ENCODE data around the gene ASGR1. TPM values are rescaled to one million over a fixed set of nuclear protein-coding genes. Genes with fewer than 3 reads are reported as not detected.
"Not testable (repeated sequence)": the region's sequence is repeated elsewhere in the genome, so short reads cannot be mapped to it uniquely, and the experiment has no call there.

ASGR1 gene
- total RNA-seq, 1 experiment from 2014 or later: 0.21 TPM

GRCh38 chr17:7196651-7197401 lies 17.7 kb upstream of the ASGR1 start:
- no peak for DNase-seq (ENCODE audit: low read depth, low spot score)
- in situ Hi-C loops (cut with HindIII; ENCODE audit: low pct_unique_long_range_greater_than_20kb, low sequenced_read_pairs): no loop called here

GRCh38 chr17:7195971-7196370 lies 16.8 kb upstream of the ASGR1 start:
- in situ Hi-C loops (cut with HindIII; ENCODE audit: low pct_unique_long_range_greater_than_20kb, low sequenced_read_pairs): no loop called here
- no peak for DNase-seq (ENCODE audit: low read depth, low spot score)

DNA sequence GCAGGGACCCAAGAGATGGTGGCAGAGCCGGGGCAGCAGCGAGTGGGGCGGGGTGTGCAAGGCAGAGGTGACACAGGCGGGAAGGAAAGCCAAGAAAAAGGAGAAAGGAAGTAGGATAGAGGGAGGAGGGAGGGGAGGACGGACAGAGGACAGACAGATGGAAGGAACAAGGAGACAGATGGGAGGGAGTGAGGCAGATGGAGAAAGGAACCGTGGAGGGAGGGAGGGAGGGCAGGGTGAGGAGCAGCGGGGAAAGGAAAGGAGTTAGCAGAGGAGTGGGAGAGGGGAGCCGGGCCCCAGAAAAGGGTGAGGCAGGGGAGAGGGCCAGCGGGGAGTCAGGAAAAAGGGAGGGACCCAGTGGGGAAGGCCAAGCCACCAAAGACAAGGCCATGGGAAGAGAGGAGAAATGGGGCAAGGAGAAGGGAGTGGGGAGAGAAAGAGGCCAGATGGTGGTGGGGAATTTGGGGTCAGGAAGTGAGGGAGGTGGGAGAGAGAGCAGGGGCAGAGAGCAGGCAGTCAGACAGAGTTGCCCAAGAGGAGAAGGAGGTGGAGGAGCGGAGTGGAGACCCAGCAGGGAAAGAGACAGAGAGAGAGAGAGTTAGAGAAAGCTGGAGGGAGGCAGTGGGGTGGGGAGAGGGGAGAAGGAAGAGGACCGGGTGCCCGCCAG lies 13.2 kb upstream of the ASGR1 start:
- in situ Hi-C loops (cut with HindIII; ENCODE audit: low pct_unique_long_range_greater_than_20kb, low sequenced_read_pairs): no loop called here
- no peak for DNase-seq (ENCODE audit: low read depth, low spot score)

- in situ Hi-C loops (cut with HindIII; ENCODE audit: low pct_unique_long_range_greater_than_20kb, low sequenced_read_pairs): no loop called here
- DNase-seq (ENCODE audit: low read depth, low spot score): peak; percentile 74
These were observed 12.6 kb upstream of the ASGR1 start for GRCh38 chr17:7191571-7192270.

GRCh38 chr17:7191069-7191468 lies 11.9 kb upstream of the ASGR1 start:
- in situ Hi-C loops (cut with HindIII; ENCODE audit: low pct_unique_long_range_greater_than_20kb, low sequenced_read_pairs): no loop called here
- DNase-seq (ENCODE audit: low read depth, low spot score): no peak

DNA sequence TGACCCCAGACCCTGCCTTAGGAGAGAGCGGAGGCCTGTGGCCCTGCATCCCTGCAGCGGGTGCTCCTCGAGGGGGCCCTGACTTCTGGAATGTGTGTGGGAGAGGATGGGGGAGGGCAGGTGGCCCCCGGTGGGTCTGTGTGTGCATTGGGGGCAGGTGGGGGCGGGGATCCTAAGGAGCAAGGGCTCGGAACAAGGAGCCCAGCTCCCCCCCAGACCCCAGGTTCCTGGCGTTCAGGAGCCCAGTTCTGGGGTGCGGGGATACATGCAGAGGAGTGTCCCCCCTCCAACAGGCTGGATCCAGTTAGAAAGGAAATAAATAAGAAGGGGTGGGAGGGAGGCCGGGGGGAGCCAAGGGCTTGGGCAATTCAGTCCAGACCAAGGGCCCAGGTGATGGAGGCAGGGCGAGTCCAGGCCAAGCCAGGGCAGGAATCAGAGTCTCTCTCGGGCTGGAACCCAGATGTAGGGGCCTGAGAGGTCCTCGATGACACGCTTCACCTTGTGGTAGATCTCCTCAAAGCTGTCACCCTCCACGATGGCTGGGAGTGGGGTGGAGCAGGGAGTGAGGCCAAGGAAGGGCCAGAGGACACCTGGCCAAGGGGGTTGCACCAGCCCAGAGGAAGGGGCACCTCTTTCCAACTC lies 11.2 kb upstream of the ASGR1 start:
- in situ Hi-C loops (cut with HindIII; ENCODE audit: low pct_unique_long_range_greater_than_20kb, low sequenced_read_pairs): no loop called here
- no peak for DNase-seq (ENCODE audit: low read depth, low spot score)

GRCh38 chr17:7186241-7186640 lies 7.1 kb upstream of the ASGR1 start:
- in situ Hi-C loops (cut with HindIII; ENCODE audit: low pct_unique_long_range_greater_than_20kb, low sequenced_read_pairs): no loop called here
- DNase-seq (ENCODE audit: low read depth, low spot score): peak; percentile 50

- in situ Hi-C loops (cut with HindIII; ENCODE audit: low pct_unique_long_range_greater_than_20kb, low sequenced_read_pairs): no loop called here
- no peak for DNase-seq (ENCODE audit: low read depth, low spot score)
These were observed 5.5 kb upstream of the ASGR1 start for GRCh38 chr17:7184647-7185046.

DNA sequence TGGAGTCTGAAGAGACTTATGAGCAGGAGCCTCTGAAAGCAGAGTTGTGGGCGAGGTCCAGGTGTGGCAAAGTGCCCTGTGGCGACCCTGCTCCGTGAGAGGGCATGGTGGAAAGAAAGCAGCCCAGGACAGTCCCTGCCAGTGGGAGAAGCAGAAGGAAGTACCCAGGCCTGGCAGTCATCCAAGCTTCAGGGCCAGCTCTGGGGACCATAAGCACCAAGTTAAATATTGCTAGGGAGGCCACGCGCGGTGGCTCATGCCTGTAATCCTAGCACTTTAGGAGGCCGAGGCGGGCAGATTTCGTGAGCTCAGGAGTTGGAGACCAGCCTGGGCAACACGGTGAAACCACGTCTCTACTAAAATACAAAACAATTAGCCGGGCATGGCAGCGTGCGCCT lies 4.9 kb upstream of the ASGR1 start:
- in situ Hi-C loops (cut with HindIII; ENCODE audit: low pct_unique_long_range_greater_than_20kb, low sequenced_read_pairs): no loop called here
- no peak for DNase-seq (ENCODE audit: low read depth, low spot score)

DNA sequence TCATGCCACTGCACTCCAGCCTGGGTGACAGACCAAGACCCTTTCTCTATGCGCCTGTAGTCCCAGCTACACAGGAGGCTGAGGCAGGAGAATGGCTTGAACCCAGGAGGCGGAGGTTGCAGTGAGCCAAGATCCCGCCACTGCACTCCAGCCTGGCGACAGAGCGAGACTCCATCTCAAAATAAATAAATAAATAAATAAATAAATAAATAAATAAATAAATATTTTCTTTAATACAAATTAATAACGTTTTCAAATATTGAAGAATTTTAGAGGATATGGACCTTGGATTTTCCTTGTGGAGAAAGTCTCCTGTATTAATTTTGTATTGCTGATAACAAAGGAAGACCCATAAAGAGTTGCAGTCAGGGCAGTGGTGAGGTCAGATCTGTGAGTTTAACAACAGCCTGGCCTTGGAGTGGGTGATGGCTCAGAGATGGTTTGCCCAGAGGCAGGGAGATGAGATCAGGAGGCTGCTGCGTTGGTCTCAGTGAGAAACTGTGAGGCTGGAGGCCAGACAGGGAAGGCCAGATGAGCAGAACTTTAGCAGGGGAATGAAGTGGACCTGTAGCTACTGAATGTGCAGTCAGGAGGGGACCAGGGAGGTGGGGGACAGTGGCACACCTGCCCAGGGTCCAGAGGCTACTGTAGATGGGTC lies 4.4 kb upstream of the ASGR1 start:
- in situ Hi-C loops (cut with HindIII; ENCODE audit: low pct_unique_long_range_greater_than_20kb, low sequenced_read_pairs): no loop called here
- DNase-seq (ENCODE audit: low read depth, low spot score): no peak

GRCh38 chr17:7182101-7182500 lies 2.9 kb upstream of the ASGR1 start:
- DNase-seq (ENCODE audit: low read depth, low spot score); in situ Hi-C loops (cut with HindIII; ENCODE audit: low pct_unique_long_range_greater_than_20kb, low sequenced_read_pairs): not testable (repeated sequence)

DNA sequence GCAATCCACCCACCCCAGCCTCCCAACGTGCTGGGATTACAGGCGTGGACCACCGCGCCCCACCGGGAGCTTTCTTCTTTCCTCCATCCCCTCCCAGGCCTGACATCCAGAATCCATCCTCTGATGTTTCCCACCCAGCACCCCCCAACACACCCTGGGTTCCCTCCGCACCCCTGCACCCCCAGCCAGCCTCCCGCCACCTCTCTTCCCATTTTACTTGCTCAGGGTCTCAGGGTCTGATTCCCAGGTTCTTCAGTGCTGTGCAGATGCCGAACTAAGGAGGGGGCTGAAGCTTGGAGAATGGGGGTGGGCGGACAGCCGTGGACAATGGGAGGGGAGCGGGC lies 225 bp downstream of the ASGR1 start:
- in situ Hi-C loops (cut with HindIII; ENCODE audit: low pct_unique_long_range_greater_than_20kb, low sequenced_read_pairs): no loop called here
- DNase-seq (ENCODE audit: low read depth, low spot score): no peak

DNA sequence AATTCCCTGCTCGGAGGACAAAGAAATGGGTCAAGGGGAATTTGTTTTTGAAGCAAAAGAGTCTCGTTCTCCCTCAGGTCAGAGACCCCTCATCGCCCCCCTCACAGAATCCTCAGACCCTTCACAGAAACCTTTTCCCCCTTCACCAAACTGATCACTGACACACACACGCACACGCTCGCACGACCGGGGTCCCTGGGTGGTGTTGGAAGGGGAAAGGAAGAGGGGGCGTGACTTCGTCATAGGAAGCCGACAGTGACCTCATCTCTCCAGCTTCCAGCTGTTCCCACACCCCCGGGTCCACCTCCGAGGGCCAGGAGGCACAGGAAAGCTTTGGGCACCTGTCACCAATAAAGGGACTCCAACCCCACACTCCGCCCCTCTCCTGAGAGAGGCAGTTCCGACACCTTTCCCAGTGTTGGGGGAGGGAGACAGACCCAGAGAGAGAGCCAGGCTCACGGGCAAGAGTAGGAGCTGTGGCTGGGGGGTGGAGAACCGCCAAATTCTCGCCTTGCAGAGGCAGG lies 1.2 kb downstream of the ASGR1 start:
- in situ Hi-C loops (cut with HindIII; ENCODE audit: low pct_unique_long_range_greater_than_20kb, low sequenced_read_pairs): no loop called here
- DNase-seq (ENCODE audit: low read depth, low spot score): no peak

- DNase-seq (ENCODE audit: low read depth, low spot score): peak; percentile 76
- in situ Hi-C loops (cut with HindIII; ENCODE audit: low pct_unique_long_range_greater_than_20kb, low sequenced_read_pairs): no loop called here
These were observed 1.8 kb downstream of the ASGR1 start for GRCh38 chr17:7177191-7177953.

DNA sequence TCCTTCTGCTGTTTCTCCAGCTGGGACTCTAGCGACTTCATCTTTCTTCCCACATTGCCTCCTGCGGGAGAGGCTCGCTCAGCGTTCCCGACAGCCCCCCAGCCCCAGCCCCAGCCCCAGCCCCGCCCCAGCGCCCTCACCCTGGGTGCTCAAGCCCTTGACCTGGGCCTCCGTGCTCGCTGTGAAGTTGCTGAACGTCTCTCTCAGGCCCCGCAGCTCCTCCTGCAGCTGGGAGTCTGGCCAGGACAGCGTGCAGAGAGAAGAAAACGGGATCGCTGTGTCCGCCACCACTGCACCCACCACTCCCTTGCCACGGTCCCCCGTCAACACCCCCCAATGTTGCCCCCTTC lies 2.4 kb downstream of the ASGR1 start:
- in situ Hi-C loops (cut with HindIII; ENCODE audit: low pct_unique_long_range_greater_than_20kb, low sequenced_read_pairs): no loop called here
- DNase-seq (ENCODE audit: low read depth, low spot score): no peak

GRCh38 chr17:7176107-7176840 lies 2.9 kb downstream of the ASGR1 start:
- DNase-seq (ENCODE audit: low read depth, low spot score): no peak
- in situ Hi-C loops (cut with HindIII; ENCODE audit: low pct_unique_long_range_greater_than_20kb, low sequenced_read_pairs): no loop called here

DNA sequence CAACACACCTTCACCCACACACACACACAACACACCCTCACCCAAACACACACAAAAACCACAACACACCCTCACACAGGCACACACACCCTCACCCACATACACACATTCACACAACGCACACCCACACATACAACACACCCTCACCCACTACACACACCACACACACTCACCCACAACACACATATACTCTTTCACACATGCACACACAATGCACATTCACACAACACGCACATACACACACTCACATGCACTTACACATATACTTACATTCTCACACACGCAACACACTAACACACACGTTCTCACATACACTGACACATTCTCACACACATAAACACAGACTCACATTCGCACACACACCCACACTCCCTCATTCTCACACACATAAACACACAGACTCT lies 3.8 kb downstream of the ASGR1 start:
- DNase-seq (ENCODE audit: low read depth, low spot score): no peak
- in situ Hi-C loops (cut with HindIII; ENCODE audit: low pct_unique_long_range_greater_than_20kb, low sequenced_read_pairs): no loop called here
